GM18520 (cell line): Measurements from ENCODE around the gene ATAD3B.
"Not testable (repeated sequence)": the region's sequence is repeated elsewhere in the genome, so short reads cannot be mapped to it uniquely, and the experiment has no call there.

Source experiments
- ATAC-seq: cut with Tn5 transposase; IDR thresholded peaks from one replicate; pipeline ENCODE4 v1.9.1; 2021; ENCODE audit not compliant: unreplicated experiment

Gene ATAD3B

DNA sequence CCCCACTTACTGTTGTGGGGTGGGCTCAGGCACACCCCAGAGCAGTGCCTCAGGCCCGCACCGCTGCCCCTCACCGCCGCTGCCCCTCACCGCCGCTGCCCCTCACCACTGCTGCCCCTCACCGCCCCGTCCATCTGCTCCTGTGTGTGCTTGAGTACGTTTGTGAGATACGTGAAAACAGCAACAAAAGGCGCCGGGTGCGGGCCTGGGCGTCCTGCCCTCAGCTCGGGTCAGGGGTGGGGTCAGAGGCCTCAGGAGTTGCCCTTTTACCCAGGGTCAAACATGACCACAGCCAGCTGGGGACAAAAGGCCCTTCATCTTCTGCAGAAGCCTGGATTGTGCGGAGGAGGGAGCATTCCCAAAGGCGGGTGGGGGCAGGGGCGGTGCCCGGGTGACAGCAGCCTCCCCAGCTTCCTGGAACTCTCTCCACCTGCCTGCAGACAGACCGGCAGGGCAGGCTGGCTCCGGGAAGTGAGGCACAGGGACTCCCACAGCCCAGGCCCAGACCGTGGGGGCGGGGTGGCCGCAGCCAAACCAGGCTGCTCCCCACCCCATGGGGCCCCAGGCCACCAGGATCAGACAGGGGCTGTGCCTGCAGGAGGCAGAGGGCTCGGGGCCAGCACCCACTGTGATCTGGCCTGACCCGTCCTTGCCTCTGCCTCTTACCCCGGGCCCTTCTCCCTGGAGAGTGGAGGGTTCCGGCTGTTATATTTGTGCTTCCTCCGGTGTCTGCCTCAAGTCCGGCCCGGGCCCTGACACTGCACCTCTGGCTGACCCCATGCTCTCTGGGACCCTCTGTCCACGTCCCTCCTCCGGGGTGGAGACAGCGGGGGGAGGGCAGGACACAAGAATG, 38.4 kb upstream of the ATAD3B start:
- no peak for ATAC-seq

GRCh38 chr1:1433804-1434130, 37.8 kb upstream of the ATAD3B start:
- ATAC-seq: no peak

GRCh38 chr1:1434131-1434823, 37.3 kb upstream of the ATAD3B start:
- ATAC-seq: no peak

DNA sequence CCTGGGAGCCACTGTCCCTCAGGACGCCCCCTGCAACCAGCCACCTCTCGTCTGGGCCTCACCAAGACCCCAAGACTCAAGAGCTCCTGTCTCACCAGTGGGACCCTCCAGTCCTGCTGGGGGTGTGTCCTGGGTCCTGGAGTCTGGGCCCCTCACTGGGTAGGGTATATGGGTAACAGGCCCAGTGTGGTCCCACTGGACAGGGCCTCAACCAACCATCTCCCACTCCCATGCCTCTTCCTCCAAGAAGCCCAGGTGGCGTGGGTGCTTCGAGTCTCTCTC, 36.8 kb upstream of the ATAD3B start:
- no peak for ATAC-seq

GRCh38 chr1:1435106-1435903, 36.3 kb upstream of the ATAD3B start, which contains the start of gene VWA1:
VWA1 (plus strand) TSS chr1:1435690; CDS start chr1:1435749, 59 bp downstream.
- ATAC-seq: no peak

DNA sequence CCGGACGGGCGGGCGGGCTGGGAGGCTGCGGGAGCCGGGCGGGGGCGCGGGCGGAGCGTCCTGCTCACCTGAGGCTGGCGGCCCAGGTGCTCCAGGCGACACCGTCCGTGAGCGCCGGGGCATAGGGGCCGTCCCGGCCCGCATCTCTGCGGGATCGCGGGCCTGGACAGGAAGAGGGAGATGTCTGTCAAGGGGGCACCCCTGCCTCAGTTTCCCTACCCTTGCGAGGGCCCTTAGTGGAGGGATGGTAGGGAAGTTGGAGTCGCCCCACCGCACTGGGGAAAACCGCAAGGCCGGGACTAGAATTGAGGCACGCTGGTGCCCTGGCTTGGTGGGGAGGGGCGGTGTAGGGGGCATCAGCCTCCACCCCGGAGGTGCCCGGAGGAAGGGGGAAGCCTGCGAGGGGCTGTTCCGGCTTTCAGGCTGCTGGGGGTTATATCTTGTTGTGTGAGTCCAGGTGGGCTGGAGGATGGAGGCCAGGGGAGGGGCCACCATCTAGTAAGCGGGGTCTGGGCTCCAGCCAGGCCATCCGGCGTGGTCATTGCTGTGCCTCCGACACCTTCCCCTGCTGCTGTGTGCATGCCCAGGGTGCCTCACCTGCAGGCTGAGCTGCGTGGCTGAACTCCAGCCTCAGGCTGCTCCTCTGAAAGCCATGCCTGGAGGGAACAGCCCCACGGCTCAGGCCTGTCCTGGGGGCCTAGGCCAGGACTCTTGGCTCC, 35.5 kb upstream of the ATAD3B start:
- ATAC-seq: no peak

DNA sequence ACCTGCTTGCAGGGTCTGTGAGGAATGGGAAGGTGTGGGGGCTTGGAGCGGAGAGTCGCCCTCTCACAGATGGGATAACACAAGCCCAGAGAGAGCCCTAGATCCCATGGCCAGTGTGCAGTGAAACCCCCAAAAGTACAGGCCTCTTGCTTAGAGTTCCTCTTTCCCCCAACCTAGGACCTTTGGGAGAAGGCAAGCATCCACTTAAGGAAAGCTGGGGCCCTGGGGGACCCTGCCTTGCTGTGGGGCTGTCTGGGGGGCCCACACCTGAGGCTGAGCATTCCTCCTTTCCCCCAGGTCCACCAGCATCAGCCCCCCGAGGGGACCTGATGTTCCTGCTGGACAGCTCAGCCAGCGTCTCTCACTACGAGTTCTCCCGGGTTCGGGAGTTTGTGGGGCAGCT, 34.9 kb upstream of the ATAD3B start:
- ATAC-seq: no peak

- no peak for ATAC-seq
Measured at GRCh38 chr1:1437033-1437903, 34.3 kb upstream of the ATAD3B start.

- ATAC-seq: no peak
Measured at GRCh38 chr1:1437904-1438376, 33.6 kb upstream of the ATAD3B start.

DNA sequence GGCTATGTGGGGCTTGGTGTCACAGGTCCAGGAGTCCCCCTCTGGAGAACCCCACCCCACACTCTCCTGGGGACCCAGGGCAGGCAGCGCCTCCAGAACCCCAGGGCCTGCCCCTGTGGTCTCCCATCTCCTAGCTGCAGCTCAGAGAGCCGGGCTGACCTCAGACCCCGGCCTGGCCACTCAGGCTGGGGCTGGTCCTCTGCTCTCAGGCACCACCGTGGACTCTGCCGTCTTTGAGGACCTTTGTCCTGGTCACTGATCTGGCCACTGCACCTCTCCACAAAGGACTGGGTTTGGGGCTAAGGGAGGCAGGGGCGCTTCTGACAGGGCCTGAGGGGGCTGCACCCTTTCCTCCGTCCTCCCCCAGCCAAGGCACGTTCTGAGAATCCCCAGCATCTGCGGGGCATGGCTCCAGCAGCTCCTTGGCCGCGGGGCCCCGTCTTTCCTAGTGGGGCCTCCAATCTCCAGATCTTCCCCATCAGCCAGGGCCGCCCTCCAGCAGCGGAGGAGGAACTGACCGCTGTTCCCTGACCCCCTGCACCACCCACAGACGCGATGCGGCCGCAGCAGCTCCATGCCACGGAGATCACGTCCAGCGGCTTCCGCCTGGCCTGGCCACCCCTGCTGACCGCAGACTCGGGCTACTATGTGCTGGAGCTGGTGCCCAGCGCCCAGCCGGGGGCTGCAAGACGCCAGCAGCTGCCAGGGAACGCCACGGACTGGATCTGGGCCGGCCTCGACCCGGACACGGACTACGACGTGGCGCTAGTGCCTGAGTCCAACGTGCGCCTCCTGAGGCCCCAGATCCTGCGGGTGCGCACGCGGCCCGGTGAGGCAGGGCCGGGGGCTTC, 32.8 kb upstream of the ATAD3B start:
- ATAC-seq: no peak

- ATAC-seq: no peak
Measured at GRCh38 chr1:1439546-1440261, 31.9 kb upstream of the ATAD3B start.

DNA sequence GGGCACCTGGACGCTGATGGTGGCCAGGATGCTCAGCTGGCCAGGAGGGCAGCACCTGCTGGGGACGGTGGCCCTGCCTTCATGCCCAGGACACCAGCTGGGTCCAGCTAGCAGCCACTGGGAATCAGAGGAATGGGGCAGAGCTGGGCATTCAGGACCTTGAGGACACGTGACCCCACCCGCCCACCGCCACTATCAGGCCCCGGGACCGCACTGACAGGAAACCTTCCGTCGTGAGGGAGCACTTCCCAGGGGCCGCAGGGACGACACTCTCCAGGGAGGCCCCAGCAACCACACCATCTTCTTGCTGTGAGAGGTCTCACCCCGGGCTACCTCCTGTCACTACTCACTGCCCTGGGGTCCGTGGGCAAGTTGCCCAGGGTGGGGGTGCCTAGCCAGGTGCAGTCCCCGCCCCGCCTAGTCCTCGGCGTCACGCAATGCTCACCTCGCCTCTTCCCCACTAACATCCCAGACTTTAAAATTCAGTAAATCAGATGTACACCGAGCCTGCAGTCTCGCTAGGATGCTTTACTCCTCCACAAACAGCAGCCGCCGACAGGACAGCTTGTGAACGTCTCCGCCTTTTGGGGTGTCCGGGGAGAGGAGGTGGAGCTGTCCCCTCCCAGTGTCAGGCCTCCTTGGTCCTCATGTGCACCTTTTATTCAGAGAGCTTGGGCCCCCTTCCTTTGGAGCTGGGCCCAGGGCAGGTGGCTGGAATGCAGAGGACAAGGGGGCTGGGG, 31.1 kb upstream of the ATAD3B start:
- no peak for ATAC-seq

- no peak for ATAC-seq
Measured at GRCh38 chr1:1441002-1441888, 30.3 kb upstream of the ATAD3B start.

DNA sequence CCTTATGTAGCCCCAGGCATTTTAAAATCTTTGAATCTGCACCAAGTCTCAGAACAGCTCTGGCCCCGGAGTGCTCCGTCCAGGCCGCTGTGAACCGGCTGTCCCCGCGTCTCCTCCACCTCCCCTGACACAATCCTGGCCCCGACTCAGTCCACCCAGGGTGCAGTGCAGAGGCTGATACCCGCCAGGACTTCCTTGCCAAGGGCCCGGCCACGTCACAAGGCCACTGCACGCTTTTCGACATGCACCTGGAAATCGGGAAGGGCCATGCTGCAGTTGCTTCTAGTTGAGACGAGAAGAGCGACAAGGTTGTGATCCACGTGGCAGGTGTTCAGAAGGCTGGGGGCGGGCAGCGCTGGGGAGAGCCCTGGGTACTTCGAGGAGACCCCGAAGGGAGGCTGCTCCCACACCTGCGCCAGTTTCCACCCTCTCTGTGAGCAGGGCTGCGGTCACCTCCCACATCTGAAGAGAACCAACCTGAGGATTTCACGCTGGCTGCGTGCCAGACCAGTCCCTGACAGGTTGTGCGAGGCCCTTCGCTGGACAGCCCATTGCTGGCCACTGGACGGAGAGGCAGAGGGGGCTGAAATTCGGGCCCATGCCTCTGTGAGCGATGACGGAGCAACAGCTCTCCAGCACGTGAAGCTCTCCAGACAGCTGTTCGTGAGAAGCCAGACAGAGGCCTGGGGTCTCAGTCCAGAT, 29.3 kb upstream of the ATAD3B start:
- no peak for ATAC-seq

GRCh38 chr1:1446631-1447030, 24.9 kb upstream of the ATAD3B start:
- not testable (repeated sequence) for ATAC-seq

- no peak for ATAC-seq
Measured at GRCh38 chr1:1449099-1449739, 22.3 kb upstream of the ATAD3B start, which contains the start of gene ATAD3C. ATAD3C (plus strand) TSS chr1:1449689; CDS start chr1:1450684, 995 bp downstream.
